Activated B cell treated with CpG ODN at 0.5 μM for 24 hours (primary cell): Measurements from ENCODE around the gene ACSS3. TPM values are rescaled to one million over a fixed set of nuclear protein-coding genes. Genes with fewer than 3 reads are reported as not detected.

Experiments
- ATAC-seq: fragments of 200-7000 bp; cut with Tn5 transposase; one replicate; pipeline ENCODE4 v1.10.0; 2021; ENCODE audit warnings: low read depth, mild to moderate bottlenecking, moderate library complexity
- CTCF ChIA-PET: fragments of 350-600 bp; sonication (Branson Sonifier 250); formaldehyde crosslinking; loops from one replicate; lab custom pipeline; 2021; ENCODE audit warnings: antibody characterized with exemption; lab: Charles Lee
- POLR2A ChIA-PET: fragments of 350-600 bp; sonication (Branson Sonifier 250); formaldehyde crosslinking; loops from one replicate; lab custom pipeline; 2021; ENCODE audit warnings: antibody characterized with exemption; lab: Charles Lee
- DNase-seq: peaks from one replicate; pipeline ENCODE4 v3.0.0; 2022
- H3K27ac Mint-ChIP-seq: one replicate; pipeline ENCODE4 v1.8.0; 2020; ENCODE audit warnings: mixed read lengths
- H3K27me3 Mint-ChIP-seq: one replicate; pipeline ENCODE4 v1.8.0; 2021; ENCODE audit warnings: mixed read lengths
- H3K36me3 Mint-ChIP-seq: one replicate; pipeline ENCODE4 v1.8.0; 2021; ENCODE audit warnings: low read depth, mixed read lengths
- H3K4me1 Mint-ChIP-seq: one replicate; pipeline ENCODE4 v1.8.0; 2021; ENCODE audit warnings: mixed read lengths
- H3K4me3 Mint-ChIP-seq: one replicate; pipeline ENCODE4 v1.8.0; 2020; ENCODE audit warnings: mild to moderate bottlenecking, mixed read lengths
- H3K9me3 Mint-ChIP-seq: one replicate; pipeline ENCODE4 v1.8.0; 2020; ENCODE audit warnings: mixed read lengths
- intact Hi-C: fragments of 100-400 bp; cut with micrococcal nuclease; formaldehyde crosslinking; loops from one replicate; pipeline ENCODE4 v1.15.1; 2024
- total RNA-seq: library from RNA; stranded (reverse); gene quantifications from 2 replicates; pipeline ENCODE4 v1.2.3, GENCODE V29; 2022
- TF ChIP-seq, protein P1 (sequence below): fragments of 200-600 bp; IDR thresholded peaks from one replicate; pipeline ENCODE4 v1.8.0; 2022; ENCODE audit warnings: antibody characterized with exemption, mild to moderate bottlenecking

The ACSS3 gene
- total RNA-seq, 1 donor from 2014 or later = not detected

DNA sequence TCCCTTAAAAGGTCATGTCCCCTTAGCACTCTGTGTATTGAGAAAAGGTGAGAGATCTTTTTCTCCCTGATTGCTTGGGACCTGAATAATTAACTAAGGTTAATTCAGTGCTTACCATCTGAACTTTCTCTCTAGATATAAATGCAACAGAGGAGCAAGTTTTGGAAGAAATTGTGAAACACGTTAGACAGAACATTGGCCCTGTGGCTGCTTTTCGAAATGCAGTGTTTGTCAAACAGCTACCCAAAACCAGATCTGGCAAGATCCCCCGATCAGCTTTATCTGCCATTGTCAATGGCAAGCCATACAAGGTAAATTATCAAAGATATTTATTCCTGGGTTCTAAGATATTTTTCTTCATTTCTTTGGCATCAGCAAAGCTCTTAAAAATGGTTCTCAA is 175.5 kb downstream of the ACSS3 start:
- ATAC-seq (no peak), DNase-seq (no peak)
- H3K4me1 Mint-ChIP-seq = no peaks in the 10 kb centered on the region
- H3K4me3 Mint-ChIP-seq = no peak overlapping the region
- intact Hi-C loops = no loop called here
- no peaks in the 10 kb centered on the region for H3K36me3 Mint-ChIP-seq
- ChIA-PET POLR2A (no interaction called here), CTCF (no interaction called here)
- TF ChIP-seq, protein P1, sequence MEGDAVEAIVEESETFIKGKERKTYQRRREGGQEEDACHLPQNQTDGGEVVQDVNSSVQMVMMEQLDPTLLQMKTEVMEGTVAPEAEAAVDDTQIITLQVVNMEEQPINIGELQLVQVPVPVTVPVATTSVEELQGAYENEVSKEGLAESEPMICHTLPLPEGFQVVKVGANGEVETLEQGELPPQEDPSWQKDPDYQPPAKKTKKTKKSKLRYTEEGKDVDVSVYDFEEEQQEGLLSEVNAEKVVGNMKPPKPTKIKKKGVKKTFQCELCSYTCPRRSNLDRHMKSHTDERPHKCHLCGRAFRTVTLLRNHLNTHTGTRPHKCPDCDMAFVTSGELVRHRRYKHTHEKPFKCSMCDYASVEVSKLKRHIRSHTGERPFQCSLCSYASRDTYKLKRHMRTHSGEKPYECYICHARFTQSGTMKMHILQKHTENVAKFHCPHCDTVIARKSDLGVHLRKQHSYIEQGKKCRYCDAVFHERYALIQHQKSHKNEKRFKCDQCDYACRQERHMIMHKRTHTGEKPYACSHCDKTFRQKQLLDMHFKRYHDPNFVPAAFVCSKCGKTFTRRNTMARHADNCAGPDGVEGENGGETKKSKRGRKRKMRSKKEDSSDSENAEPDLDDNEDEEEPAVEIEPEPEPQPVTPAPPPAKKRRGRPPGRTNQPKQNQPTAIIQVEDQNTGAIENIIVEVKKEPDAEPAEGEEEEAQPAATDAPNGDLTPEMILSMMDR = no peak
- H3K9me3 Mint-ChIP-seq = no peaks in the 10 kb centered on the region
- no peaks in the 10 kb centered on the region for H3K27me3 Mint-ChIP-seq
- H3K27ac Mint-ChIP-seq = no peak overlapping the region

DNA sequence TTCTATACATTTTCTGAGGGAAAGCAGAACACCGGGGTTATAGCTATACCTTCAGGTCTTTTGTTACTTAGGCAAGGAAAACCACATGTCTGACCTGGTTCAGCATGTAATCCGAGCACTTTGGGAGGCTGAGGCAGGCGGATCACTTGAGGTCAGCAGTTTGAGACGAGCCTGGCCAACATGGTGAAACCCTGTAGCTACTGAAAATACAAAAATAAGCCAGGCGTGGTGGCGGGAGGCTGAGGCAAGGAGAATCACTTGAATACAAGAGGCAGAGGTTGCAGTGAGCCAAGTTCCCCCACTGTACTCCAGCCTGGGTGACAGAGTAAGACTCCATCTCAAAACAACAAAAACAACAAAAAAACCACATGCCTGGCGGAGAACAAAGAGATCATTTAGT is 177.6 kb downstream of the ACSS3 start:
- no peak for ATAC-seq
- intact Hi-C loops = no loop called here
- H3K36me3 Mint-ChIP-seq = no peaks in the 10 kb centered on the region
- no peaks in the 10 kb centered on the region for H3K9me3 Mint-ChIP-seq
- TF ChIP-seq, protein P1 = no peak
- H3K27ac Mint-ChIP-seq = no peak overlapping the region
- ChIA-PET POLR2A (no interaction called here), CTCF (no interaction called here)
- H3K4me3 Mint-ChIP-seq = no peak overlapping the region
- DNase-seq = no peak
- H3K4me1 Mint-ChIP-seq = no peaks in the 10 kb centered on the region
- no peaks in the 10 kb centered on the region for H3K27me3 Mint-ChIP-seq

DNA sequence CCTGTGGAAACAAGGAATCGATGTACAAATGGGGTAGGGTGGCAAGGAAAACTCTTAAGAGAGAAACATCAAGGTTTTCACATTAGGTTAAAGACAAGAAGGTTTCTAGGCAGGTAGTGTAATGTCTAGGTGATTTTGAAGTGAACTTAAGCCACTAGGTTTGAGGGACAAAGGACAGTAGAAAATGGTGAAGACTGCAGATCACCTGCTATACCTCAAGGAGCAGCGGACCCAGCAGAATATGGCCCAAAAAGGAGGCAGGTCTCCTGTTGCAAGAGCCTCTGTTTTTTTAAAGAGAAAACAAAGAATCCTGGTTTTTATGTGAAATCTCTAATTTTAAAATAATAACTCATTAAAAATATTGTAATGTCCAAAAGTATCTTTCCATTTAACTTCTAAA is 178.1 kb downstream of the ACSS3 start:
- POLR2A ChIA-PET = no interaction called here
- intact Hi-C loops = no loop called here
- no peaks in the 10 kb centered on the region for H3K4me1 Mint-ChIP-seq

DNA sequence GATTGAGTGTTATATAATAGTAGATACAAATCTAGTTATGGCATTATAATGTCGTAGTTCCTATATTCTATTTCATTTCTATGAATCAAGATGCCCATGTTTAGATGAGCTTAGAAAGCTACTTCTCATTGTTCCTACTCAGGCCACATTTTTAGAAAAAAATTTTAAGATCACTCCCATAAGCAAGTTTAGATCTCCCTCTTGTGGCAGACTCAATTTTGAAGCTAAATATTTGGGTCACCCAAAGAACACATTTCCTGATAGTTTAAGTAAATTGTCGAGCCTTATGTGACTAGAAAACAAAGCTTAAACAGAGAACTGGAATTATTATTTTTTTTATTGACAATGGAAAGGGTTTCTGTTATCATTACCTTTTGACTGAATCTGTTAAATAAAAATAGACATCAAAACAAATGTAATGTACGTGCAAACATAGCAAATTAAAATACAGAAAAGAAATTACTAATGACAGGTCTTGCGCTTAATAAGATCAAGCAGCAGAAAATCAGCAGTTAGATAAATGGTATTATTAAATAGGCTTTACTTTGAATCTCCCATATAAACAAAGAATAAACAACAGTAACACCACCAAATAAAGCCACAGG is 180.2 kb downstream of the ACSS3 start:
- Mint-ChIP-seq H3K36me3 (no peaks in the 10 kb centered on the region), H3K4me1 (no peaks in the 10 kb centered on the region), H3K9me3 (no peaks in the 10 kb centered on the region), H3K27me3 (no peaks in the 10 kb centered on the region), H3K4me3 (no peak overlapping the region), H3K27ac (no peak overlapping the region)
- no peak for ATAC-seq
- ChIA-PET CTCF (no interaction called here), POLR2A (no interaction called here)
- intact Hi-C loops = no loop called here
- TF ChIP-seq, protein P1 = no peak
- DNase-seq = no peak

More for the DNA sequence above, 178.1 kb downstream of the ACSS3 start:
- Mint-ChIP-seq H3K27ac (no peak overlapping the region), H3K27me3 (no peaks in the 10 kb centered on the region), H3K4me3 (no peak overlapping the region), H3K9me3 (no peaks in the 10 kb centered on the region), H3K36me3 (no peaks in the 10 kb centered on the region)
- ATAC-seq (no peak), DNase-seq (no peak)
- TF ChIP-seq, protein P1 = no peak
- CTCF ChIA-PET = no interaction called here

DNA sequence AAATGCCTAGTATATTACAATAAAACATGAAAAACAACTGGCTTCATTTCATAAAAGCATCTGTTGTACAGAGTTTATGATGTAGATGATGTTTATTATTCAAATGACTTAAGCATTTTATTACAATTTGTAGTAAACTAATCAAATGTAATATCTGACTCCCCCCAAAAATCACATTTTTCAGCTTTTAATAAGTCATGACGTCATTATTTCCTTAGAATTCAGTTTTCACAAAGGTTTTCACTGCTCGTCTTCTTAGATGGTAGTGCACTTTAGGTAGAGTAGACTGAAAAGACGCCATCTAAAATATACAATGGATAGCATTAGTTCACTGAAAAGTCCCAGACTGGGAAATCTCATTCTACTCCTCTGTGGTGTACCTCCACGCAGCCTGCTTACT is 181.5 kb downstream of the ACSS3 start:
- Mint-ChIP-seq H3K27ac (no peak overlapping the region), H3K4me1 (no peaks in the 10 kb centered on the region), H3K9me3 (no peaks in the 10 kb centered on the region), H3K27me3 (no peaks in the 10 kb centered on the region), H3K36me3 (no peaks in the 10 kb centered on the region), H3K4me3 (no peak overlapping the region)
- intact Hi-C loops = no loop called here
- no peak for ATAC-seq
- POLR2A ChIA-PET = no interaction called here
- CTCF ChIA-PET = no interaction called here
- DNase-seq = no peak
- TF ChIP-seq, protein P1 = no peak
